Measurements from ENCODE around the gene RASA3. TPM values are rescaled to one million over a fixed set of nuclear protein-coding genes. Genes with fewer than 3 reads are reported as not detected.
A peak's percentile ranks its signal among the peaks of the same experiment; 100 is the strongest.

RASA3 gene
- total RNA-seq, 6 experiments from 2014 or later, result 3.5 to 7.9 (median 4.6) TPM

GRCh38 chr13:114166381-114167131, 34.1 kb upstream of the RASA3 start:
- Histone ChIP-seq H3K4me1 (no peaks in the 10 kb centered on the region), H3K36me3 (no peaks in the 10 kb centered on the region), H3K27me3 (no peaks in the 10 kb centered on the region), H3K9me3 (no peaks in the 10 kb centered on the region), H3K27ac (no peak overlapping the region), H3K4me3 (no peak overlapping the region)
- no peak for TF ChIP-seq POLR2A (IDR thresholded peaks at IDR 0.05)
- no peak for TF ChIP-seq CTCF (IDR thresholded peaks at IDR 0.05)
- peak in 1 of 4 donors; percentile 21 for ATAC-seq
- no CpG with 5 or more reads among the region's 20 CpGs for WGBS (ENCODE audit: insufficient coverage, low coverage, low lambda C conversion rate, missing lambda C conversion rate)
- no peak for DNase-seq
- intact Hi-C loops (cut with DNase I), result no loop called here

GRCh38 chr13:114164681-114165429, 32.4 kb upstream of the RASA3 start:
- DNase-seq, result no peak
- H3K36me3 ChIP-seq, result no peaks in the 10 kb centered on the region
- no peak overlapping the region for H3K27ac ChIP-seq
- ATAC-seq, result no peak
- WGBS (ENCODE audit: insufficient coverage, low coverage, low lambda C conversion rate, missing lambda C conversion rate), result 81% methylated on average over 15 of the region's 26 CpGs
- no peaks in the 10 kb centered on the region for H3K9me3 ChIP-seq
- H3K4me1 ChIP-seq, result no peaks in the 10 kb centered on the region
- intact Hi-C loops (cut with DNase I), result no loop called here
- H3K4me3 ChIP-seq, result no peak overlapping the region
- TF ChIP-seq CTCF (IDR thresholded peaks at IDR 0.05), result no peak
- TF ChIP-seq POLR2A (IDR thresholded peaks at IDR 0.05), result no peak
- no peaks in the 10 kb centered on the region for H3K27me3 ChIP-seq

- Histone ChIP-seq H3K4me3 (no peak overlapping the region), H3K36me3 (no peaks in the 10 kb centered on the region), H3K4me1 (no peaks in the 10 kb centered on the region), H3K9me3 (no peaks in the 10 kb centered on the region), H3K27me3 (no peaks in the 10 kb centered on the region), H3K27ac (no peak overlapping the region)
- intact Hi-C loops (cut with DNase I), result no loop called here
- DNase-seq (no peak), ATAC-seq (no peak)
- WGBS (ENCODE audit: insufficient coverage, low coverage, low lambda C conversion rate, missing lambda C conversion rate), result 67% methylated on average over 11 of the region's 14 CpGs
- no peak for TF ChIP-seq CTCF (IDR thresholded peaks at IDR 0.05)
- TF ChIP-seq POLR2A (IDR thresholded peaks at IDR 0.05), result no peak
Measured at GRCh38 chr13:114164053-114164452, 31.6 kb upstream of the RASA3 start.

GRCh38 chr13:114162533-114162922, 30.1 kb upstream of the RASA3 start:
- intact Hi-C loops (cut with DNase I), result no loop called here
- no peaks in the 10 kb centered on the region for H3K4me1 ChIP-seq
- TF ChIP-seq POLR2A (IDR thresholded peaks at IDR 0.05) (no peak), CTCF (IDR thresholded peaks at IDR 0.05) (no peak)
- H3K27me3 ChIP-seq, result no peaks in the 10 kb centered on the region
- H3K4me3 ChIP-seq, result no peak overlapping the region
- H3K36me3 ChIP-seq, result no peaks in the 10 kb centered on the region
- ATAC-seq (no peak), DNase-seq (no peak)
- H3K27ac ChIP-seq, result no peak overlapping the region
- H3K9me3 ChIP-seq, result no peaks in the 10 kb centered on the region
- WGBS (ENCODE audit: insufficient coverage, low coverage, low lambda C conversion rate, missing lambda C conversion rate), result 73% methylated on average over 3 of the region's 16 CpGs

Data from right lobe of liver (tissue), 6 donors.